ENCODE results near the gene TMEM18. TPM values are rescaled to one million over a fixed set of nuclear protein-coding genes. Genes with fewer than 3 reads are reported as not detected.

The TMEM18 gene
- total and polyA plus RNA-seq, 2 of the 13 experiments (the other 11 are each of a cell fraction or from before 2014, with no cell fraction given): 45.9 to 49.4 TPM

- TF ChIP-seq ZHX2 (IDR thresholded peaks at IDR 0.05; ENCODE audit: low read depth): no peak; the same call in 1 of the 2 replicates
- TF ChIP-seq ZHX2 (CRISPR knock-in tag; IDR thresholded peaks at IDR 0.05; ENCODE audit: borderline replicate concordance): peak; percentile 82; the same call in 1 of the 2 replicates
- TF ChIP-seq ZNF10 (CRISPR knock-in tag; IDR thresholded peaks at IDR 0.05; ENCODE audit: borderline replicate concordance, low read depth): no peak
- TF ChIP-seq ZNF562 (CRISPR knock-in tag; IDR thresholded peaks at IDR 0.05; ENCODE audit: borderline replicate concordance): no peak
- TF ChIP-seq JARID2 (CRISPR knock-in tag; IDR thresholded peaks at IDR 0.05; ENCODE audit: insufficient replicate concordance): peak; percentile 75
- TF ChIP-seq WIZ (CRISPR knock-in tag; IDR thresholded peaks at IDR 0.05): peak; percentile 68; the same call in 1 of the 2 replicates
- peak; percentile 94 for TF ChIP-seq ZBTB44 (CRISPR knock-in tag; IDR thresholded peaks at IDR 0.05)
- TF ChIP-seq ZNF484 (CRISPR knock-in tag; IDR thresholded peaks at IDR 0.05; ENCODE audit: borderline replicate concordance, low read depth): no peak
- peak; percentile 72; the same call in 1 of the 2 replicates for TF ChIP-seq HNRNPL (IDR thresholded peaks at IDR 0.05; ENCODE audit: low read depth, low read length)
- TF ChIP-seq PHF20 (CRISPR knock-in tag; IDR thresholded peaks at IDR 0.05): peak; percentile 92
- no peak for TF ChIP-seq RFX5 (IDR thresholded peaks at IDR 0.05; ENCODE audit: low read depth, low read length)
- TF ChIP-seq ZNF652 (CRISPR knock-in tag; IDR thresholded peaks at IDR 0.05; ENCODE audit: borderline replicate concordance, low read depth): no peak
- no peak for TF ChIP-seq TRIM22 (IDR thresholded peaks at IDR 0.05)
- TF ChIP-seq ZNF24 (IDR thresholded peaks at IDR 0.05): peak; percentile 40; the same call in 1 of the 2 replicates
- peak; percentile 84 for TF ChIP-seq CBFB (CRISPR knock-in tag; IDR thresholded peaks at IDR 0.05)
- peak; percentile 80 for TF ChIP-seq TEAD3 (CRISPR knock-in tag; optimal IDR thresholded peaks at IDR 0.05; ENCODE audit: borderline replicate concordance)
- TF ChIP-seq ZNF138 (CRISPR knock-in tag; IDR thresholded peaks at IDR 0.05; ENCODE audit: low read depth): peak; percentile 76
- peak; percentile 81 for TF ChIP-seq KDM5A (IDR thresholded peaks at IDR 0.05; ENCODE audit: borderline replicate concordance, low read length)
- TF ChIP-seq NFYC (CRISPR knock-in tag; IDR thresholded peaks at IDR 0.05): peak; percentile 39; the same call in 1 of the 2 replicates
- 0 out of 2 replicates have a peak, but pooled peaks have one; percentile 52 for TF ChIP-seq ZNF850 (CRISPR knock-in tag; conservative IDR thresholded peaks at IDR 0.05)
These were observed at the start of gene TMEM18 (continued) for GRCh38 chr2:677056-677958.

Data from HepG2 (cell line).